Islet of Langerhans (tissue), 1 donor: ENCODE measurements around the gene FAH.
A peak's percentile ranks its signal among the peaks of the same experiment; 100 is the strongest.

Experiments used
- FAIRE-seq: peaks from one replicate; lab custom pipeline; 2011; peaks lifted over from hg19 to GRCh38; lab: Jason Lieb, UNC

The FAH gene

DNA sequence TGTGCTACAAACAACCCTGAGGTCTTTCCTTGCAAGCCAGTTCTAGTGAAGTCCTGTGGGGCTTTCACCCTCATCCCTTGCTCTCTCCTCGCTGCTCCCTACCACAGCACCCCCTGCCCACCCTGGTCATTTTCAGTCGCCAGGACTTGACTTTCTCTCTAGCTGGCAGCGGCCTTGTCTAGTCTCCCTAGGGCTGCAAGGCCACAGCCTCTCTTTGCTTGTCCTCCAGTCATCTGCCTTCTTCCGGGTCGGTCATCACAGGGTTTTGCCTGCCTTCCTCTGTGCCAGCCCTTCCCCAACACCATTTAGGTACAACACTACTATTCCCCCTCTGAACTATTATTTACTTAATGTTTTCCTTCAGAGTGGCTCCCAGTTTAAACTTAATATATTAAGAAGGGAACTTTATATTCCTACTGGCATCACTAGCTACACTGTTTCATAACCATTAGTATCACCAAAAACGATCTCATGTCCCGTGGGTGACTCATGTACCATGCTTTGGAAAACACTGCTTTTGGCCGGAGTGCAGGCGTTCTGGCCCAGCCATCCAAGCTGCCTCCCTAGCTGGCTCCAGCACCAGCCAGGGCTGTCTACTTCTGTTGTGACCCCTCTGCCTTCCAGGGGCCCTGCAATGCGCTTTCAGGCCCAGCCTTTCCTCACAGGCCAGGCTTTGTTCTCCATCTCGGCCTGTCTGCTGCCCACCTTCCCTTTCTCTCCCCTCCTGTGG is 21.4 kb downstream of the FAH start:
- no peak for FAIRE-seq

GRCh38 chr15:80175436-80175835 is 22.6 kb downstream of the FAH start:
- FAIRE-seq = no peak

DNA sequence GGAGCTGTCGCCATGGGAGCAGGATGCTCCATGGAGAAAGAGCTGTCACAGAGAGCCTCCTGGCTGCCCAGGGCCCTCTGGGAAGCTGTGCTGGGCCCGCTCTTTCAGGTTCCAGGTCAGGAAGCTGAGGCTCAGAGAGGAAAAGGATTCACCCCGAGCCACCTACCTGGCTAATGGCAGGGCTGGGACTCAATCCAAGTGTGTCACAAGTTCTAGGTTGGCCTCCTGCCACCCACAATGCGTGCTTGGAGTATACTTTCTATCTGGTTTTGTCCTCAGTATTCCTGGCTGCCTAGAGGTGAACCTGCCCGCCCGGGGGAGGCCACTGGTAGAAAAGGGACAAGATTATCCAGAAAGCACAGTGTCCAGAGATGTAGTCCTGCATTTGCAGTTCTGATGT is 23.6 kb downstream of the FAH start:
- no peak for FAIRE-seq

DNA sequence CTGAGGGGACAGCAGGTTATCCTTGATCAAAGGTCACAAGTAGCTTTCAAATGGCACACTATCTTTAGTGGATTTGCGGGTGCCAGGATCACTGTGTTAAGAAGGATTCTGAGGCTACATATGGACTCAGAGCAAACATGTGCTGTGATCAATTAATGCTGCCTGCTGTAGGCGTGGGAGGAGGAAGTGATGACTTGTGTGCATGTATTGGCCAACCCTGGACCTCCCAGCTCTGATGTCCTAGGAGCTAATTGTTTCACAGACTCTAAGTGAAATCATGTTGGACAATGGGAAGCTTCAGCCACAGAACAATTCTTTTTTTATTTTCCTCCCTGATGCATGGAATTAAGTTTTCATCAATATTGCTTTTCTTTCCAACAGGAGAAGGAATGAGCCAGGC is 24.4 kb downstream of the FAH start:
- FAIRE-seq = no peak

DNA sequence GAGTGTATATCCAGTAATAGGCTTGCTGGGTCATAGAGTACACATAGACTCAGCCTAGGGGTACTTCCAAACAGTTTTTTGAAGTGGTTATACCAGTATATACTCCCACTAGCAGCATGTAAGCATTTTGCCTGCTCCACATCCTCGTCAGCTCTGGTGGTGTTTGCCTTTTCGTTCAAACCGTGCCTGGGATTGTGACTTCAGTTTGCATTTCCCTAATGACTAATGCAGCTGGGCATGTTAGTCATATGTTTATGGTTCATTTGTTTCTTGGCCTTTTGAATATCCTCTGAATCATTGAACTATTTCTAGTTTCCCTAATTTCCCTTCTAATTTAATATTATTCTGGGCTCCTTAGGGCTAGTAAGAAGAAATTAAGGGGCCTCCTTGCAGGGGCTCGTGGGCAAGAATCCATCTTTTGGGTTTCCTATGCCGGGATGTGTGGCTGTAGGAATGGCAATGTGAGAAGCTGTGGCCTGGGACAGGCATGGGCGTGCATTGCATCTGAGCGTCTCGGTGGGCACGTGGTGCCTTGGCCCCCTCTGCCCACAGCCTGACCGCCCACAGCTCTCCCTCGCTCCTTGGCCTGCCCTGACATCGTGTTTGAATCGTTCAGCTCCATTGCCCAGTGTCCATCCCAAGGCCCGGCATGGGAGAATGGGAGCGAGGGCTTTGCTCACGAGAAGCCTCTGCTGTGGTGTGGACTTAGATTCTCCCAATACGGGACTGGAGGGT is 26.4 kb downstream of the FAH start:
- FAIRE-seq = peak; percentile 91

- no peak for FAIRE-seq
Observed at GRCh38 chr15:80179935-80180334, 27.1 kb downstream of the FAH start.

DNA sequence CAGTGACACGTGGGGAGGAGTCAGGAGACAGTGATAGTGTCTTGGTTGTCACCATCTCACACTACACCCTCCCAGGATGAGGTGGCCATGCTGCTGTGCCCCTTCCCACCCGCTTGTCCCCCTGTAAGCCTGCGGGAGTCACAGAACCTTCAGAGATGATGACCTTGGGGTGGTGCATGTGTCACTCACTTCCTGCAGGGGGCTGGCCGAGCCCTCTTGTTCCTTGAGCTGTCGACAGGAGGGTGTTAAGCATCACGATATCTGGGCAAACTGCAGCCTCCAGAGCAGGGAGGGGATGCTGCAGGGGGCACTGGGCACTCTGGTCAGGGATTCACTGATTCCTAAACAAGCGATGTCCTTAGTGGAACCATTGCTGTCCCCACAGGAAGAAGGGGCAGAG is 27.7 kb downstream of the FAH start:
- no peak for FAIRE-seq

GRCh38 chr15:80180986-80181385 is 28.2 kb downstream of the FAH start:
- FAIRE-seq = no peak

DNA sequence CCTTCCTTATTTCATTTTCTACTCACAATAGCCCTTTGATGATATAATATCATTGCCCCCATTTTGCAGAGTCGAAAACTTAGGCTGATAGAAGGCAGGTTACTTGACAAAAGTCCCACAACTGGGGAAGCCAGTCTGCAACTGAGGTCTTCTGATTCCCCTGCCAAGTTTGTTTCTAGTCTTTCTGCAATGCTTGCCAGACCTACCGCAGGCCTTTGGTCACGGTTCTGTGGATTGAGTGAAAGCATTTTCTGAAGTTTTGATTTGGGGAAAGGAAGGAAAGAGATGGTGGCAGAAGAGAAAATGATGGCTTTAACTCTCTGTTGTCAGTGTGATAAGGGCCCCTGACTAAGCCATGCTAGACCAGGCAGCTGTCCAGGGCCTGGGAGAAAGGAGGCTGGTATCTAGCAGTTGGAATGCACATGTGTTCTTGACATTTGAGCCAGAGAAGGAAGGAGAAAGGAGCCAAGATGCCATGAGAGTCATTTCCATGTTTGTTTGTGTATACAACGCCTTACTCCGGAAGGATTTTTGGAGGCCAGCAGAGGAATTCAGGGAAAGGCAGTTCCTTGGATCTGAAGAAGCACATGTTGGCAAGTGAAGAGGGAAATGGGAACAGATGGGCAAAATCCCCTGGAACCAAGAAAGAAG is 29.9 kb downstream of the FAH start:
- FAIRE-seq = no peak

GRCh38 chr15:80183306-80183705 is 30.5 kb downstream of the FAH start:
- FAIRE-seq = no peak

GRCh38 chr15:80183886-80184285 is 31.1 kb downstream of the FAH start:
- FAIRE-seq = no peak

DNA sequence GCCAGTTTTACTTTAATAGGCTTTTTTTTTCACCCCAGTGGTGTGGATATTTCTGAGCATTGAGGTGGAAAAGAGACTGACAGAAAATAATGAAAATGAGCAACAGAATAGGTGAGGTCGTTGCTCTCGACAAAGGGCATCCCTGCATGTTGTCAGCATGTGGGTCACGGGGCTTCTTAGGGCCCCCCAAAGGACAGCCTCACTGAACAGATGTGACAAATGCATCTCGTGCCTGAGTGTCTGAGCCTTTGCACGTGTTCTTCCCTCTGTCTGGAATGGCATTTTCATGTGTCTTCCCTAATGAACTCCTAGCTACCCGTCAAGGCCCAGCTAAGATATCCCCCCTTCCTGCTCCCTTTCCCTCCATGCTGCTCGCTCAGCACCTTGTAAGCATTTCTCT is 31.8 kb downstream of the FAH start:
- FAIRE-seq = no peak

DNA sequence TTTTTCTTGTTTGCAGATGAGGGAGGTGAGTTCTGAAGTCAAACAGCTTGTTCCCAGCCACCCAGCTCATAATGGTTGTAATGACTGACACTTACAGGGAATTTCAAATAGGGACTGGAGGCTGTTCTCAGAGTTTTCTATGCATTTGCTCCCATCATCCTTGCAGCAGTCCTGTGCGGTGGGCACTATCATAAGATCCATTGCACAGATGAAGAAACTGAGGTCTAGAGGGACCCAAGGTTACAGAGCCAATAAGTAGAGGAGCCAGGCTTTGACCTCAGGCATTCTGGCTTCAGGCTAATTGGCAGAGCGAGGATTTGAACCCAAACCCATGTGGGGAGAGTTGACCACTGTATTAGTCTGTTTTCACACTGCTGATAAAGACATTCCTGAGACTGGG is 32.4 kb downstream of the FAH start:
- FAIRE-seq = no peak

DNA sequence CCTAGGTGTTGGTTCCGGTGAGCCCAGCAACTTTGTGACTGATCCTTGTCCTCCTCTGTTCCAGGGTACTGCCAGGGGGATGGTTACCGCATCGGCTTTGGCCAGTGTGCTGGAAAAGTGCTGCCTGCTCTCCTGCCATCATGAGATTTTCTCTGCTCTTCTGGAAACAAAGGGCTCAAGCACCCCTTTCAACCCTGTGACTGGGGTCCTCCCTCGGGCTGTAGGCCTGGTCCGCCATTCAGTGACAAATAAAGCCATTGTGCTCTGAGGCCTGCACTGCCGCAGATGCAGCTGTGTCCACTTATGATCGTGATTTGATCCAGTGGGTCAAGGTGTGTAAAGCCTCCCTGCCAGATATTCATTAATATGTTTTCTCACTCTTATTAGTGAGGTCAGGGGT is 33.3 kb downstream of the FAH start:
- no peak for FAIRE-seq

GRCh38 chr15:80186597-80186996 is 33.8 kb downstream of the FAH start:
- FAIRE-seq = no peak

DNA sequence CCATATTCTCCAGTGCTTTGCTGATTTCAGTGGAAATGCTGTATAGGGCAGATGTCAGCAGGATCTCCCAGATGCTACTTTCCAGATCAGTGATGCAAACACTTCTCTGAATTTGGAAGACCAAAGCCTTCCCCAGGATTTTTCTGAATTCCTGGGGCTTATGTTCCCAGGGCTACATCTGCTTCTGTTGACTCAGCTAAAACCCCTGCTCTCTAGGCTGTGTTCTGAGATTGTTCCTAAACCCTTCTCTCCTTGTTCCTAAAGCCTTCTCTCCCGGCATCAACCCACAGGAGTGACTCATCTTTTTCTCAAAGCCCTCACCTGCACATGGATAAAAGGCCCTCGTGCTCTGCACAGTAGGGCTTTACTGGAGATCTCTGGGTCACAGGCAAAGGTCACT is 35.5 kb downstream of the FAH start:
- no peak for FAIRE-seq

DNA sequence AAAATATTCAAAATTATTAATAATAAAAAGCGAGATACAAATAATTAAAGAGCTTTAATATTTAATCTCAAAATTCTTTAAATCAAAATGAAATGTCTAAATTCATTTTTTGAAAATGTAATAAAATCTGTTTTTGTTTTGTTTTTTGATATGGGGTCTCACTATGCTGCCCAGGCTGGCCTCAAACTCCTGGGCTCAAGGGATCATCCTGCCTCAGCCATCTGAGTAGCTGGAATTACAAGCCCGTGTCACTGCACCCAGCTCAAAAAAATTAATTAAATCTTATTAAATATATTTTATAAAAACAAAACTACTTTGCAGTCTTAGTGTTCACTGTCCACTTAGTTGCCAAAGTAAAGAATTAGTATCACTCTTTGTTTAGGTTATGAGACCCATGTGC is 38.4 kb downstream of the FAH start:
- no peak for FAIRE-seq

GRCh38 chr15:80191897-80192595 is 39.2 kb downstream of the FAH start:
- FAIRE-seq = no peak

GRCh38 chr15:80194186-80194585 is 41.4 kb downstream of the FAH start:
- no peak for FAIRE-seq

GRCh38 chr15:80194914-80195313 is 42.1 kb downstream of the FAH start:
- no peak for FAIRE-seq

DNA sequence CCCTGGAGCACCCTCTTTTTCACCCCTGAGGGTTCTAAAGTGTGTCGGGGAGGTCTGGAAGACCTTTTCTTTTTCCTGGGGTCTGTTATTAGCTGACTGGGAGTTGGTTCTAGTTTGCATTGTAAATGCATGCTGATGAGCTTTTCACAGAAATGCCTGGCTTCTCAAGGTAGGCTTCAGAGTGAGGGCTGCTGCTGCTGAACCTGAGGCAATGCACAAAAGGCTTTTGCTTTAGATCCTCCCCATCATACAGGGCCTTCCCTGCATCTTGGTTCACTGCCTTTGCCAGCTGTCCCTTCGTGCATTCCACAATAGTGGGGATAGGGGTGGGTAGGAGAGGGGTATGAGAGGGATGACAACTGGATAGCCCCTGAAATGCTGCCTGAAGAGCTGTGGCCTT is 46.6 kb downstream of the FAH start:
- no peak for FAIRE-seq

DNA sequence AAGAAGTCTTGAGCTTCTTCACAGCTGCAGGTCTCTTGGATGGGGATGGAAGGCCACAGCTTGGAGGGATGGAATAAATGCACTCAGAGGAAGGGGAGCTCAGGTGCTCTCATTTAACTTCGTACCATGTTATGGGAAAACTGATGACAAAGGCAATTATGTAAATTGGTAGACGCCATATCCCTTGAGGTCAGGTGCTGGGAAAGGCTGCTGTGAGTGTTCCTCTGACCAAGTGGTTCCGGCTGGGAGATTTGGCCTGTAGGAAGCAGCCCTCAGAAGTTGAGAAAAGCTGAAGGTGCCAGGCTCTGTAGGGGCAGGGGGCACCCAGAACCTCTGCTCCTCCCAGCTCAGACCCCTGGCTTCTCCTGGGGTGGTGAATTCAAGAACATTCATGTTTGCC is 47.1 kb downstream of the FAH start:
- FAIRE-seq = no peak
